CD14-positive monocyte (primary cell): ENCODE data around the gene TMEM63C. TPM values are rescaled to one million over a fixed set of nuclear protein-coding genes. Genes with fewer than 3 reads are reported as not detected.

Source experiments
- DNase-seq, 3 donors: peaks; one replicate each; pipeline ENCODE4 v3.0.0-alpha.2; 2011 to 2022
- H2AFZ ChIP-seq: 2 replicates; pipeline ENCODE4 v1.6.0; 2012; ENCODE audit warnings: mild to moderate bottlenecking, low read depth, low read length, inconsistent platforms; ENCODE audit not compliant: insufficient read depth, poor library complexity, severe bottlenecking
- H3K27ac ChIP-seq, 2 donors: 1 replicate in 1 of 2; 2 replicates in 1 of 2; pipeline ENCODE4 v1.5.1; 2012 to 2013; ENCODE audit warnings: low read length in 2 of 2, control low read depth in 1 of 2, inconsistent platforms in 1 of 2, low read depth in 1 of 2, mild to moderate bottlenecking in 1 of 2
- H3K27me3 ChIP-seq, 2 donors: one replicate each; pipeline versions ENCODE4 v1.6.0 to v1.6.1; 2011 to 2013; ENCODE audit warnings: low read length in 2 of 2; ENCODE audit not compliant: control insufficient read depth in 2 of 2, insufficient read depth in 2 of 2
- H3K36me3 ChIP-seq, 2 donors: replicated peaks in 1 of 2; 1 replicate in 1 of 2; 2 replicates in 1 of 2; pipeline versions ENCODE4 v1.5.1 to v1.6.1; 2012 to 2013; ENCODE audit warnings: low read length in 2 of 2, control low read depth in 1 of 2, inconsistent platforms in 1 of 2, mild to moderate bottlenecking in 1 of 2; ENCODE audit not compliant: insufficient read depth in 2 of 2, control insufficient read depth in 1 of 2
- H3K4me1 ChIP-seq, 2 donors: 1 replicate in 1 of 2; 2 replicates in 1 of 2; pipeline versions ENCODE4 v1.5.1 to v1.6.1; 2012 to 2013; ENCODE audit warnings: low read length in 2 of 2, control low read depth in 1 of 2, inconsistent platforms in 1 of 2, mild to moderate bottlenecking in 1 of 2, moderate library complexity in 1 of 2; ENCODE audit not compliant: insufficient read depth in 2 of 2, control insufficient read depth in 1 of 2
- H3K4me2 ChIP-seq: replicated peaks from 2 replicates; pipeline ENCODE3; 2012; ENCODE audit warnings: low read length, moderate library complexity, mild to moderate bottlenecking; ENCODE audit not compliant: poor library complexity, severe bottlenecking; ENCODE audit errors: extremely low read depth
- H3K4me3 ChIP-seq, 3 experiments: fragments of 200-600 bp in 1 of 3; sonication (generic) in 1 of 3; replicated peaks in 1 of 3; 1 replicate in 2 of 3; 2 replicates in 1 of 3; pipeline ENCODE4 v1.5.1; 2011 to 2013; ENCODE audit warnings: low read length in 3 of 3, mild to moderate bottlenecking in 3 of 3, control low read depth in 2 of 3, low read depth in 2 of 3, inconsistent platforms in 1 of 3, moderate library complexity in 1 of 3
- H3K79me2 ChIP-seq: 2 replicates; pipeline ENCODE4 v1.6.0; 2012; ENCODE audit warnings: mild to moderate bottlenecking, control low read depth, inconsistent platforms, low read length, moderate library complexity; ENCODE audit not compliant: insufficient read depth
- H3K9ac ChIP-seq: 2 replicates; pipeline ENCODE4 v1.6.0; 2017; ENCODE audit warnings: low read length, mild to moderate bottlenecking; ENCODE audit not compliant: insufficient read depth, poor library complexity, severe bottlenecking
- H3K9me3 ChIP-seq, 2 donors: replicated peaks in 1 of 2; 1 replicate in 1 of 2; 2 replicates in 1 of 2; pipeline versions ENCODE4 v1.5.1 to v1.6.1; 2012 to 2013; ENCODE audit warnings: low read length in 2 of 2, control low read depth in 1 of 2; ENCODE audit not compliant: control insufficient read depth in 1 of 2, insufficient read depth in 1 of 2
- H4K20me1 ChIP-seq: 2 replicates; pipeline ENCODE4 v1.6.0; 2012; ENCODE audit warnings: mild to moderate bottlenecking, low read length, control low read depth, moderate library complexity; ENCODE audit not compliant: insufficient read depth
- H3K27ac Mint-ChIP-seq, 7 donors: one replicate each; pipeline ENCODE4 v1.8.0; 2020; ENCODE audit warnings: mild to moderate bottlenecking in 7 of 7, mixed read lengths in 7 of 7, moderate library complexity in 6 of 7, inconsistent platforms in 2 of 7
- H3K27me3 Mint-ChIP-seq, 3 donors: one replicate each; pipeline ENCODE4 v1.8.0; 2021 to 2022; ENCODE audit warnings: low read depth in 3 of 3, mild to moderate bottlenecking in 3 of 3, mixed read lengths in 3 of 3, moderate library complexity in 3 of 3, inconsistent platforms in 1 of 3
- H3K36me3 Mint-ChIP-seq, 2 donors: one replicate each; pipeline ENCODE4 v1.8.0; 2020; ENCODE audit warnings: mixed read lengths in 2 of 2, inconsistent platforms in 1 of 2, mild to moderate bottlenecking in 1 of 2
- H3K4me1 Mint-ChIP-seq: one replicate; pipeline ENCODE4 v1.8.0; 2020; ENCODE audit warnings: mild to moderate bottlenecking, mixed read lengths
- H3K4me3 Mint-ChIP-seq, 2 donors: one replicate each; pipeline ENCODE4 v1.8.0; 2020; ENCODE audit warnings: mild to moderate bottlenecking in 2 of 2, mixed read lengths in 2 of 2, moderate library complexity in 1 of 2
- H3K9me3 Mint-ChIP-seq, 7 donors: one replicate each; pipeline ENCODE4 v1.8.0; 2020 to 2022; ENCODE audit warnings: mixed read lengths in 7 of 7, mild to moderate bottlenecking in 6 of 7, moderate library complexity in 6 of 7, inconsistent platforms in 2 of 7
- WGBS: methylation state at CpG from one replicate; pipeline ENCODE4 v1.1.5; 2013; ENCODE audit warnings: missing lambda C conversion rate; ENCODE audit not compliant: insufficient coverage; 5-methylcytosine and 5-hydroxymethylcytosine counted together
- intact Hi-C, 2 donors: fragments of 100-400 bp; cut with micrococcal nuclease; formaldehyde crosslinking; loops; one replicate each; pipeline versions ENCODE4 v1.15.0 to v1.15.1; 2023
- polyA plus RNA-seq, 3 donors: library from polyadenylated mRNA; depleted of rRNA in 1 of 3; unstranded in 2 of 3; stranded (reverse) in 1 of 3; fragments of 300-500 nt in 2 of 3; fragments of >200 nt in 1 of 3; fragmentation: Illumina TruSeq in 2 of 3; gene quantifications; 1 replicate in 2 of 3; 2 replicates in 1 of 3; pipeline ENCODE4 v1.2.3, GENCODE V29; 2012 to 2021
- TF ChIP-seq, protein P1 (sequence below): fragments of 200-600 bp; IDR thresholded peaks from one replicate; pipeline ENCODE4 v1.8.0; 2022; ENCODE audit warnings: antibody characterized with exemption, mild to moderate bottlenecking

The TMEM63C gene
- polyA plus RNA-seq, 3 donors: 0.78 to 4.4 TPM; not detected in 1

GRCh38 chr14:77222546-77223225 lies 41.1 kb downstream of the TMEM63C start:
- no peak overlapping the region for H3K27ac Mint-ChIP-seq
- Histone ChIP-seq H4K20me1 (no peaks in the 10 kb centered on the region), H3K9ac (no peak overlapping the region), H3K79me2 (no peaks in the 10 kb centered on the region), H2AFZ (no peak overlapping the region), H3K4me1 (no peaks in the 10 kb centered on the region), H3K4me3 (no peak overlapping the region), H3K4me2 (no peak overlapping the region), H3K27me3 (no peaks in the 10 kb centered on the region), H3K9me3 (no peaks in the 10 kb centered on the region), H3K27ac (no peak overlapping the region), H3K36me3 (no peaks in the 10 kb centered on the region)
- 91% methylated on average over 8 of the region's 10 CpGs for WGBS
- no peak for DNase-seq
- intact Hi-C loops: no loop called here
- no peaks in the 10 kb centered on the region for H3K9me3 Mint-ChIP-seq
- no peak overlapping the region for H3K4me3 Mint-ChIP-seq
- H3K4me1 Mint-ChIP-seq: no peaks in the 10 kb centered on the region
- TF ChIP-seq, protein P1, sequence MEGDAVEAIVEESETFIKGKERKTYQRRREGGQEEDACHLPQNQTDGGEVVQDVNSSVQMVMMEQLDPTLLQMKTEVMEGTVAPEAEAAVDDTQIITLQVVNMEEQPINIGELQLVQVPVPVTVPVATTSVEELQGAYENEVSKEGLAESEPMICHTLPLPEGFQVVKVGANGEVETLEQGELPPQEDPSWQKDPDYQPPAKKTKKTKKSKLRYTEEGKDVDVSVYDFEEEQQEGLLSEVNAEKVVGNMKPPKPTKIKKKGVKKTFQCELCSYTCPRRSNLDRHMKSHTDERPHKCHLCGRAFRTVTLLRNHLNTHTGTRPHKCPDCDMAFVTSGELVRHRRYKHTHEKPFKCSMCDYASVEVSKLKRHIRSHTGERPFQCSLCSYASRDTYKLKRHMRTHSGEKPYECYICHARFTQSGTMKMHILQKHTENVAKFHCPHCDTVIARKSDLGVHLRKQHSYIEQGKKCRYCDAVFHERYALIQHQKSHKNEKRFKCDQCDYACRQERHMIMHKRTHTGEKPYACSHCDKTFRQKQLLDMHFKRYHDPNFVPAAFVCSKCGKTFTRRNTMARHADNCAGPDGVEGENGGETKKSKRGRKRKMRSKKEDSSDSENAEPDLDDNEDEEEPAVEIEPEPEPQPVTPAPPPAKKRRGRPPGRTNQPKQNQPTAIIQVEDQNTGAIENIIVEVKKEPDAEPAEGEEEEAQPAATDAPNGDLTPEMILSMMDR: no peak
- peaks cover 2 to 6% (median 2%) of the 10 kb centered on the region in 3 donors for H3K27me3 Mint-ChIP-seq
- H3K36me3 Mint-ChIP-seq: no peaks in the 10 kb centered on the region

GRCh38 chr14:77224212-77224611 lies 42.6 kb downstream of the TMEM63C start:
- WGBS: 19% methylated on average over 3 of the region's 4 CpGs
- Histone ChIP-seq H3K36me3 (no peaks in the 10 kb centered on the region), H3K27me3 (no peaks in the 10 kb centered on the region), H3K9ac (no peak overlapping the region), H2AFZ (no peak overlapping the region), H4K20me1 (no peaks in the 10 kb centered on the region), H3K79me2 (no peaks in the 10 kb centered on the region), H3K4me3 (no peak overlapping the region), H3K9me3 (no peaks in the 10 kb centered on the region), H3K4me1 (no peaks in the 10 kb centered on the region), H3K27ac (no peak overlapping the region), H3K4me2 (no peak overlapping the region)
- intact Hi-C loops: no loop called here
- H3K4me1 Mint-ChIP-seq: no peaks in the 10 kb centered on the region
- no peak for DNase-seq
- peaks cover 2 to 6% (median 2%) of the 10 kb centered on the region in 3 donors for H3K27me3 Mint-ChIP-seq
- no peak overlapping the region for H3K27ac Mint-ChIP-seq
- TF ChIP-seq, protein P1: no peak
- no peaks in the 10 kb centered on the region for H3K9me3 Mint-ChIP-seq
- H3K4me3 Mint-ChIP-seq: no peak overlapping the region
- H3K36me3 Mint-ChIP-seq: no peaks in the 10 kb centered on the region
